NCI-H748 (cell line): Measurements from ENCODE around the gene AHCYL1.

Experiments
- DNase-seq: peaks from one replicate; lab custom pipeline; 2025; ENCODE audit not compliant: unreplicated experiment; lab: John Stamatoyannopoulos, UW

The AHCYL1 gene

DNA sequence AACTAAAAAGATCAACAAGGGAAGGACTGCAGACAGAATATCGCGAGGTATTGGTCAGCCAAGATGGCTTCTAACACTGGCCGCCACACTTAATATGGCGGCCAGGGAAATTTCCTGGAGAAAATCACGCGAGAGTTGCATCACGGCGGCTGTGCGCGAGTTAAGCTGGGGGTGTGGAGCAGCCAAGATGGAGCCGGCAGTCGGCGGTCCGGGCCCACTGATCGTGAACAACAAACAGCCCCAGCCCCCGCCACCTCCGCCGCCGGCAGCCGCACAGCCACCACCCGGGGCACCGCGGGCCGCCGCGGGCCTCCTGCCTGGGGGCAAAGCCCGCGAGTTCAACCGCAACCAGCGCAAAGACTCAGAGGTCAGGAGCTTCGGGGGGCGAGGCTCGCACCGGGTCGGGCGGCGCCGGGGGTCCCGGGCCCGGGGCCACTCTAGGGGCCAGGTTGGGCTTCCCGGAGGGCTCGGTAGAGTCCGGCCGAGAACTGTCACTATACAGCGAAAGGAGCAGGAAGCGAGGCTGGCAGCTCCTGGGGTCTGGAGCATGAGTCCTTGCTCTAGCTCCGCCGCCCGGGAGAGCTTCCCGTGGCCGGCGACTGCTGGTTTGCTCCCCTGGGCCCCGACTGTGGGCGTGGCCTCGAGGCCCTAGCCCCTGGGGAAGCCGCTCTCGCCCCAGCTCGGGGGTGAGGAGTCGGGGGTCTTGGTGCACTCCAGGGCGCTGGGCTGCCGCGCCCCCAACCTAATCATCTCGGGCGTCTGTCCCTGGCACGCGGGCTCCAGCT is 50.1 kb downstream of the AHCYL1 start, which contains the start of gene STRIP1:
Gene STRIP1, plus strand, starts transcription at position 174 of the 785 bp plus-strand sequence. Its CDS starts 14 bp downstream, at position 188.
- peak; percentile 95 for DNase-seq

DNA sequence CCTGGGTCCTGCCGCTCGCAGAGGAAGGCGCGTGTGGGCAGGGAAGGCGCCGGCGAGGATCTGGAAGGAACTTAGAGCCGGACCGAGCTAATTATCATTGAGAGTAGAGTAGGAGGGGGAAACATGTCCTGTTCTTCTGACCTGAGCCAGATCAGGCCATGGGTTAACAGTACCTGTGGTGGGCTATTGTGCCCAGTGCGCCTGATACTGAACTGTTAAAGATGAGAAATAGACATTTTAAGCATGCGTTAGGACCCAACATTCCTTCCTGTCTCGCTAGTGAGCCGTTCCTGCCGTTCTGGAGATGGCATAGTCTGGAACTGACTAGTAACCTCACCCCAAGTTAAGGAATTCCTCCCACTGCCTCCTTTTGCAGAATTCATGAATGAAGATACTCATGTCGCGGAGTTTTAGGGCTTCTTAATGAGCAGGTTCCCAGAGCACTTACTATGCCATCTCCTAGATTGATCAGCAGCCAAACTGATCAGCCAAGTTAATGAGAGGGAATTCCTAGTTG is 50.7 kb downstream of the AHCYL1 start:
- no peak for DNase-seq

DNA sequence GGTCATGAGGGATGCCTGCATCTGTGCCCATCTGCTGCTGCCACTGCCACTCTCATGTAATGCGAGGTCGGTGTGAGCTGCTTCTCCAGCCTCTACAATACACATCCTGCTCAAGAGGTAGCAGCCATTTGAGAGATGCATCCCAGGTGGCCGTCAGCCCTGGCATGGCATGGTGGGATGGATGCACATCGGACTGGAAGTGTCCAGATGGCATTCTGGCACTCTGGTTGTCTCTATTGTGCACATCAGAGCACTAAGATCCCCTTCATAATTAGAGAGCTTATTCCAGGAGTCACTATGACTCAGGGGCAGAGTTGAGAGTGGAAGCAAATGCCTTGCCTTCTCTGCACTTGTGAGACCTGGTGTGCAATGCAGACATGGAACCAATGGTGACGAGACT is 53.7 kb downstream of the AHCYL1 start:
- DNase-seq: no peak

DNA sequence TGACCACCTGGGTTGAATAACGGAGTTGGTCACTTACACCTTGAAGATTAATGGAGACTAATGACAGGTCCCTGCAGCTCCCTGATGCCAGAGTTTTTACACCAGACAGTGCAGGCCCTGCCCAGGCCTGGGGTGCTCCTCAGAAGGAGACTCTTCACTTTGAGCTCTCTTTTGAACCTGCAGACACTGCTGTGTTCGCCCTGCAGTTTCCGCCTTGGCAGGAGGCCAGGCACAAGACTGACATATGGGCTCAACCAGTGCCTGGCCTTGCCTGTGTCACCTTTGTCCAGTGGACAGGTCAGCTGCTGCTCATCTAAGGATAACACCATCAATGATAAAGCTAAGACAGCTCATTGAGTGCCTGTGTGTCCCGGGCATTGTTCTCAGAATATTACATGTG is 55.1 kb downstream of the AHCYL1 start:
- no peak for DNase-seq

DNA sequence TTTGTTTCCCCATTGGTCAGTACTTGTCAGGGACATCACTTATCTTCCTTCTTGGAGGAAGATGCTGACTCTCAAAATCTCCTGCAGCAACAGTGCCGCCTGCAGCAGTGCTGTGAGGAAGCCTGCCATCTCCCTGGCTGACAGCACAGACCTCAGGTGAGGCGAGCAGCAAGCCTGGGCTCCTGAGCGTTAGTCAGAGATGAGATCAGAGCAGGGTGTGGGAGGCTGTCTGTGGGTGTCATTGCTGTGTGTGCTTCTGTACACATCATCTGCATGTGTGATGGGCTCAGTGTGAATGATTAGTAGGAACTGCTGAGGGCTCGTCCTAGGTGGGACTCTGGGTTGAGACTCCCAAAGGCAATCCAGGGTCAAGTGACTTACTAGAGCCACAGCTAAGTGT is 56.0 kb downstream of the AHCYL1 start:
- no peak for DNase-seq

DNA sequence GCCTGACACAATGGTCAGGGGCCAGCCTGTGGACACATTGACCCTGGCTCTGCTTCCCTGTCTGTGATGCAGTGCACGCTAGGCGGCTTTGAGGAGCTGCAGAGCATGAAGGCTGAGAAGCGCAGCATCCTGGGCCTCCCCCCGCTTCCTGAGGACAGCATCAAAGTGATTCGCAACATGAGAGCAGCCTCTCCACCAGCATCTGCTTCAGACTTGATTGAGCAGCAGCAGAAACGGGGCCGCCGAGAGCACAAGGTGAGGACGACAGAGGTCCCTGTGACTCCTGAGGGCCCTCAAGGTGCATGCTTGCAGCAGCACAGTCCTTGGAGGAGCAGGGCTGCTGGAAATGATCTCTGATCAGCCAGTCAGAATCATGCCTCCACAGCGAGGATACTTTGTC is 58.5 kb downstream of the AHCYL1 start:
- no peak for DNase-seq

DNA sequence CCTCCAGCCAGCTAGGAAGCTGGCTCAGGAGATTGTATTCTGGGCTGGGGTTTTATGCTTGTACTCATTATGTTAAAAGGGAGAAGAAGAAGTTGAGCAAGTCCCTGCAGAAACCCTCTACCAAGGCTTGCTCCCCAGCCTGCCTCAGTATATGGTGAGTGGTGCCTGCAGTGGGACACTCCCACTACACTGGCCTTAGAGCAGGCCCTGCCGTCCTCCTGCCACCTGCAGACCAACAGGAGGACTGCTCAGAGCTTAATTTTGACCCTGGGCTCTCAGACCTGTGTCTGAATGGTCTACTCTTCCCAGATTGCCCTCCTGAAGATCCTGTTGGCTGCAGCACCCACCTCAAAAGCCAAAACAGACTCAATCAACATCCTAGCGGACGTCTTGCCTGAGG is 62.9 kb downstream of the AHCYL1 start:
- no peak for DNase-seq

DNA sequence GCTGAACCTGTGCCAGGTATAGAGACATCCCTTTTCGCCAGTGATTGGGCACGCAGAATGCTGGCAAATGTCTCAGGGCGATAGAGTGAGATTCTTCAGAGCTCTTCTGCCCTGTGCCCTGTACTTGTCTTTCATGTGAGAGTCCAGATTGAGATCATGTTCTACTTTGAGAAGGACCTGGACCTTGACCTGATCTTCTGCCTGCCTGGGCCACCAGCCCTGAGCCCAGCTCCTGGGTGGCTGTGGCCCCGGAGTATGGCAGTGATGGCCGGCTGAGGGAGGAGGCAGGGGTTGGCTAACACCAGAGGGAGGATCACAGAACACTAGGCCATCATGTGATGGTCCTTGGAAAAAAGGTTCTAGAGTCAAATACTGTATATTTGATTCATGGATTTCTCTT is 63.7 kb downstream of the AHCYL1 start:
- DNase-seq: no peak

DNA sequence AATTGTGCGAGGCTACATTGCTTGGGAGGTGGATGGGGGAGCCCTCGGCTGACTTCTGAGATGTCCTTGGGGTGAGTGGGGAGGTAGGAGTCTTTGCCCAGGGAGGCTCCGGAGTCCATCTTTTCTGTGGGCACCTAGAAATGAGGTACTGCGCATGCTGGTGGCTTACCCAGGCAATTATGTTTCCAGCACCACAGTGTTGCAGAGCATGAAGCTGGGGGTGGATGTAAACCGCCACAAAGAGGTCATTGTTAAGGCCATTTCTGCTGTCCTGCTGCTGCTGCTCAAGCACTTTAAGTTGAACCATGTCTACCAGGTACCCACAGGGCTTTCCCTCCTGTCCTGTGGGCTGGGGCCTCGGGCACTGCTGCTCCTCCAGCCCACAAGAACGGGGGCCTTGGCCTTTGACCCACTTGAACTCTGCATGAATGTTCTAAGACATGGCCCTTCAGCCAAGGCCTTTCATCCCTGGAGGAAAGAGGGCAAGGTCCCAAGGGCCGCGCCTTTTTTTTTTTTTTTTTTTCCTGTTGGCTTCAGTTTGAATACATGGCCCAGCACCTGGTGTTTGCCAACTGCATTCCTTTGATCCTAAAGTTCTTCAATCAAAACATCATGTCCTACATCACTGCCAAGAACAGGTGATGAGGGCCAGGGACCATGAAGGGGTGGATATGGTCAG is 64.5 kb downstream of the AHCYL1 start:
- no peak for DNase-seq

DNA sequence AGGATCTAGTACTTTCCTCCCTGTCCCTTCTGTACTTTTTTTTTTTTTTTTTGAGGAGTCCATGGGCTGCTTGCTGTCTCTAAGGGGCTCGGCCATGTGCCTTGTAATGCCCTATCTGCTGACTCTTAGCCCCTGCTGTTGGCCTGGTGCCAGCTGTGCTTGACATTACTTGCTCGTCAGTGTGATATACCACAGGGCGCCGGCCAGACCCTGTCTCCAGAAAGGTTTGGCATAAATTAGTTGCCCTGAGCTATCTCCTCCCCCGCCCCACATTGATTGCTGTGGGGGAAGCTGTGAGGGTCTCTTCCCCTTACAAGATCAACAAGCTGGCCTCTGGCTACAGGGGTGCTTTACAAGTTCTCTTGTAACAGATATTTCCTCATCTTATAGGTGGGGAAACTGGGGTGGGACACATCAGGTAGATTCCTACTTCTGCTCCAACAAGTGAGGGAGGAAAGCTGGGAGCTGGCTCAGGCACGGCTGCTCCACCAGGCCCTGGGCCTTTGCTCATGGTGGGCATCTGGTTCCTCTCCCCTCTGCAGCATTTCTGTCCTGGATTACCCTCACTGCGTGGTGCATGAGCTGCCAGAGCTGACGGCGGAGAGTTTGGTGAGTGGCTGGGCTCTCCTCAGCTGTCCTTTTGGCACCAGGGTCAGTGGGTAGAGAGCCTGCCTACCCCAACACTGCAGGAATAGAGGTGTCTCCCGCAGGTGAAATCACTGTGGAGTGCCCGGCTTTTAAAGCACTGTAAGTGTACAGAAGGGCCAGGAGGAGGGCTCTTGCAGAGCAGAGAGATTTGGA is 65.4 kb downstream of the AHCYL1 start:
- DNase-seq: no peak

DNA sequence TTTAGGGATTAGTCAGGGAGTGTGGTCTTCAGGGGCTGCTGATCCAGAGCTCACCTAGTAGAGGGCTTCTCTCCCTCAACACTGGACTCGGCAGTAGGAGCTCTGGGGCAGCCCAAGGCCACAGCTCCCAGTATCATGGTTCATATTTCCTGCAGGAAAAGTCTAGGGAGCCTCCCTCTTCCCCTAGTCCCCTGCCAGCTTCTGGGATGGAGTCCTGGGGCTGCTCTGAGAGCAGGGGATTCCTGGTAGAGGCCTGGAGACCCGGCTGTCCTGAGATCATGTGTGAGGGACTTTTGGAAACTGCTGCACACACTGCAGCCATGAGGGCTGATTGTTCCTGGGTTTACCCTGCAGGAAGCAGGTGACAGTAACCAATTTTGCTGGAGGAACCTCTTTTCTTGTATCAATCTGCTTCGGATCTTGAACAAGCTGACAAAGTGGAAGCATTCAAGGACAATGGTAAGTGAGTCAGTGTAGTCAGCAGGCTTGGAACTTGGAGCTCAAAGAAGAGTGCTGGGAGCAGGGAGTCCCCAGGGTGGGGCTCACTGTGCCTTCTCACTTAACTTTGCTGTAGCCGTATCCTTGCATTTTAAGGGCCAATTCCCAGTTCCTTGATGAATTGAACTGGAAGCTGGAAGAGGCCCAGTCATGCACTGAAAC is 66.2 kb downstream of the AHCYL1 start:
- no peak for DNase-seq

DNA sequence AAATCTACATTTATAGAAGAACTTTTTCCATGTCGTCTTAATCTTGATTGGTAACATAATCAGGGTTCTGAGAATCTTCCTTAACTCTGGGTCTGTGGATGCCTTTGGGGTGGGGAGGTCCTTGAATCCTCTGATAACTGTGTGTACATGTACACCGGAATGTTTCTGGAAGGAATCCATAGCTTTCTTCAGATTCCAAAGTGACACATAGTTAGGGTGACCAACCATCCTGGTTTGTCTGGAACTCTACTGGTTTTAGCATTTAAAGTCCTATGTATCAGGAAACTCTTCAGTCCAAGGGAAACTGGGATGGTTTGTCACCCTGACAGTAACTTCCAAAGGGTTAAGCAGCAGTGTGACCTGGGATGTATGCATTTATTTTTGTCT is 66.7 kb downstream of the AHCYL1 start:
- no peak for DNase-seq

DNA sequence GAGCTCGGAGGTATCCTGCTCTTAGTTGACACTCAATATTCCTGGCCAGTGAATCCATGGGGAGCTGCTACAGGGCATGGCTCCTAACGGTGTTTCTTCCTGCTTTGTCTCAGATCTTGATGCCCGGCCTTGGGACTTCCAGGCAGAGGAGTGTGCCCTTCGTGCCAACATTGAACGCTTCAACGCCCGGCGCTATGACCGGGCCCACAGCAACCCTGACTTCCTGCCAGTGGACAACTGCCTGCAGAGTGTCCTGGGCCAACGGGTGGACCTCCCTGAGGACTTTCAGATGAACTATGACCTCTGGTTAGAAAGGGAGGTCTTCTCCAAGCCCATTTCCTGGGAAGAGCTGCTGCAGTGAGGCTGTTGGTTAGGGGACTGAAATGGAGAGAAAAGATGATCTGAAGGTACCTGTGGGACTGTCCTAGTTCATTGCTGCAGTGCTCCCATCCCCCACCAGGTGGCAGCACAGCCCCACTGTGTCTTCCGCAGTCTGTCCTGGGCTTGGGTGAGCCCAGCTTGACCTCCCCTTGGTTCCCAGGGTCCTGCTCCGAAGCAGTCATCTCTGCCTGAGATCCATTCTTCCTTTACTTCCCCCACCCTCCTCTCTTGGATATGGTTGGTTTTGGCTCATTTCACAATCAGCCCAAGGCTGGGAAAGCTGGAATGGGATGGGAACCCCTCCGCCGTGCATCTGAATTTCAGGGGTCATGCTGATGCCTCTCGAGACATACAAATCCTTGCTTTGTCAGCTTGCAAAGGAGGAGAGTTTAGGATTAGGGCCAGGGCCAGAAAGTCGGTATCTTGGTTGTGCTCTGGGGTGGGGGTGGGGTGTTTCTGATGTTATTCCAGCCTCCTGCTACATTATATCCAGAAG is 69.2 kb downstream of the AHCYL1 start:
- peak; percentile 36 for DNase-seq

DNA sequence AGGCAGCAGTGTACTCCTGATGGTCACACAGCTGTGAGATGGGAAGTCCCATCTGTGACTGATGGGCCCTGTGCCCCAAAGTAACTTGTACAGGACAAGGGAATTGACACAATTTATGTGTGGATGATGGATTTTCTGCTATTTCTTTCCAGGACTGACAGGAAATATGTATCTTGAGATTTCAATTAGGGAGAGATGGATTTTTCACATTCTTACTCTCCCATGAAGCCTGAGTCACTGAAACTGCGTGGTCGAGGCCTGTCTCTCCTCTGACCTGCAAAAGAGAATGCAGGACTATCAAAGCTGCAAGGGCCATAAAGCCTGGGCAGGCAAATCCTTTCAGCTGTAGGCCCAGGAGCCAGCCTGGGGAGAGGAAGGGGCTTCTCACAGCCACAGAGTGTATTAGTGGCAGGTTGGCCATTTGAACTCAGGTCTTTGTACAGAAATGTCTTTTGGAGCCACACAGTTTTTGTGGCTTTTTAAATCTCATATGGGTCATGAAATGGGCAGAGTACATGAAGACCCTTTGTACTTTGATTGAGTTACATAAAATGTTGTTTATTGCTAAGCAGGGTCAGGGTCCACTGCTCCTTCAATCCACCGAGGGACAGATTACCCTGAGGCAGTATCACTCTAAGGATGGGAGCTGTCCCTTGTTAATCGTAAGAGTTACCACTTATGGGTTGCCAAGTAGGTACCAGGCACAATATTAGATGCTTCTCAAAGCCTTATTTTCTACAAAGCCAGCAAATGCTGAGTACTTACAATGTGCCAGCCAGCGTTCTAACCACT is 71.1 kb downstream of the AHCYL1 start:
- DNase-seq: no peak

DNA sequence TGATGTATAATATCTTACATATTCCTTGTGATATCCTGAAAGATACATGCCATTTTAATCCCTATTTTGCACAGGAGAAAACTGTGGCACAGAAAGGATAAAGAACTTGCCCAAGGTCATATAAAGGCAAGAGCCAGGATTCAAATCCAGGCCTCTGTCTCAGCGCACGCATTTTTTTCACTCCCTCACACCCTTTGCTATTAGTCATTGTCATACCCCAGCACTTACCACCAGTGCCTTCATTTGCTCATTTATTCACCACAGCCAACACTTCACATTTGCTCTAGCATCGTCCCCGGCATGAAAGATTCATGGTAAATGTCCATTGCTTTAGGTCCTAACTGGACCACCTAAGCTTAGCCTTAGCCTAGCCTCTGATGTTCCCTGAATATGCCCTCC is 71.7 kb downstream of the AHCYL1 start:
- DNase-seq: no peak

DNA sequence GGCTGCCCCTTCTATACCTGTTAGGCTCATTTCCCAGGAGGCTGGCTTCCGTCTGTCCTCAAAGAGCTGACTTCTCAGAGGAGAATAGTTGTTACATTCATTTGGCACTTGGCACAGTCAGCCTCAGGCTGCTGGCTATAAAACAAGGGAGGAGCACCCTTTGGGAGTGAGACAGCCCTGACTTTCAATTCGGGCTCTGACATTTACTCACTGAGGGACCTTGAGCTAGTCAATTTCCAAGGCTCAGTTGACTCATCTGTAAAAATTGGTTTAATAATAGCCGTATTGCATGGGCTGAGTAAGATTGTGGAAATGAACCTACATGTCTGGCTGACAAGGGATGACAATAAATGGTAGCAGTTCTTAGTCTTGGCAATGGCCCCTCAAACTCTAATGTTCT is 72.2 kb downstream of the AHCYL1 start:
- no peak for DNase-seq

DNA sequence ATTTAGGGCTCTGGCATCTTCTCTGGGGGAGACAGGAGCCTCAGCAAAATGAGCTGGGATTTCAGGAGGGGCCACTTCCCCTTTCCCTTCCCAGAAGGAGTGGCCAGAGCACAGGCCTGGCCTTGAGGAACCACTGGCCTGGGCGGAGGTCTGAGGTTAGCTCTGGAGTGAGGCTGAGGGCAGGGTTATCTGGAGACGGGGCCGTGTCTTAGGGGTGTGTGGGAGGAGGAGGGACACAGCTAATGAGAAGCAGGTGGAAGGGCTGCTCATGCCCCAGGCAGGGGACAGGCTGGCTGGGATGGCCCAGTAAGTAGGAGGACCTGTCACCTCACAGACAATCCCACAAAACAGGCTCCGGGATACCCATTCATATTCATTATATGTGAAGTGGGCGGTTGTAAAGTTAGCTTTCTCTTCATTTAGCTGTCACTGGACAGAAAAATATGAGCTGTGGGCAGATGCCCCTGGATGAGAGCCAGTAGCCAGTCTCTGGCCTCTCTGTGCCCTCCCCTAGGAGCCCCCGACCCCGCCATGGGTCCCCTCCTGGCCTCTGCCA is 73.5 kb downstream of the AHCYL1 start:
- DNase-seq: no peak

DNA sequence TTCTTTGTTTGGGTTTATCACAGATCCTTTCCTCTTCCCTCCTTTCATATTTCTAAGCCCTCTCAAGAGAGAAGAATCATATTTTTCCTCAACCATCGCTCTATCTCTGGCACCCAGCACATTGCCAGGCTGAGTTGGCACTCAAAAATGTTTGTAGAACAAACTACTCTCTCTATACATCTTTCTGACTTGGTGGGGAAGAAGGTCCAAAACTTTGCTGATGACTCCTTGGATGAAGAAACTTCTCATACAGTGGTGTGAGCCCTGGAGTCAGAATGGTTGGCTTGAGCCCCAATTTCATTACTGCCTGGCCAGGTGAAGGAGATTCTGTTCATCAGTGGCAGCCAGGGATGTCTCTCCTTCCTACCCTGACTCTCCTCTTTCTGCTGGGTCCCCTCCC is 74.0 kb downstream of the AHCYL1 start:
- DNase-seq: no peak
